ENCODE results near the gene GLRX.

Gene GLRX

GRCh38 chr5:95788493-95788892, 34.0 kb downstream of the GLRX start:
- in situ Hi-C loops (cut with HindIII; ENCODE audit: low sequenced_read_pairs), result no loop called here

- in situ Hi-C loops (cut with HindIII; ENCODE audit: low sequenced_read_pairs), result no loop called here
Observed at GRCh38 chr5:95786821-95787418, 35.6 kb downstream of the GLRX start.

- in situ Hi-C loops (cut with HindIII; ENCODE audit: low sequenced_read_pairs), result no loop called here
Observed at GRCh38 chr5:95784514-95785302, 37.8 kb downstream of the GLRX start.

GRCh38 chr5:95783661-95784060, 38.9 kb downstream of the GLRX start:
- in situ Hi-C loops (cut with HindIII; ENCODE audit: low sequenced_read_pairs), result no loop called here

GRCh38 chr5:95782181-95782580, 40.3 kb downstream of the GLRX start:
- in situ Hi-C loops (cut with HindIII; ENCODE audit: low sequenced_read_pairs), result no loop called here

GRCh38 chr5:95781101-95781583, 41.4 kb downstream of the GLRX start:
- in situ Hi-C loops (cut with HindIII; ENCODE audit: low sequenced_read_pairs), result no loop called here

- in situ Hi-C loops (cut with HindIII; ENCODE audit: low sequenced_read_pairs), result no loop called here
Observed at GRCh38 chr5:95780597-95780996, 41.9 kb downstream of the GLRX start.

GRCh38 chr5:95779611-95780010, 42.9 kb downstream of the GLRX start:
- in situ Hi-C loops (cut with HindIII; ENCODE audit: low sequenced_read_pairs), result no loop called here

- in situ Hi-C loops (cut with HindIII; ENCODE audit: low sequenced_read_pairs), result no loop called here
Observed at GRCh38 chr5:95778713-95779436, 43.7 kb downstream of the GLRX start.

- in situ Hi-C loops (cut with HindIII; ENCODE audit: low sequenced_read_pairs), result no loop called here
Observed at GRCh38 chr5:95777441-95777840, 45.1 kb downstream of the GLRX start.

GRCh38 chr5:95773335-95774059, 49.0 kb downstream of the GLRX start:
- in situ Hi-C loops (cut with HindIII; ENCODE audit: low sequenced_read_pairs), result loop anchor here (5.0 kb wide), 2 partner anchors 34 to 51 kb away; no protein-coding TSS in a partner anchor

- in situ Hi-C loops (cut with HindIII; ENCODE audit: low sequenced_read_pairs), result loop anchor here (5.0 kb wide), 2 partner anchors 35 to 50 kb away; no protein-coding TSS in a partner anchor
Observed at GRCh38 chr5:95771892-95772291, 50.6 kb downstream of the GLRX start.

- in situ Hi-C loops (cut with HindIII; ENCODE audit: low sequenced_read_pairs), result loop anchor here (5.0 kb wide), 2 partner anchors 36 to 49 kb away; no protein-coding TSS in a partner anchor
Observed at GRCh38 chr5:95770830-95771708, 51.5 kb downstream of the GLRX start.

- in situ Hi-C loops (cut with HindIII; ENCODE audit: low sequenced_read_pairs), result no loop called here
Observed at GRCh38 chr5:95768731-95769130, 53.8 kb downstream of the GLRX start.

GRCh38 chr5:95763941-95764340, 58.6 kb downstream of the GLRX start:
- in situ Hi-C loops (cut with HindIII; ENCODE audit: low sequenced_read_pairs), result no loop called here
